Ascending aorta (tissue), 2 donors: ENCODE measurements around the gene SHLD1. TPM values are rescaled to one million over a fixed set of nuclear protein-coding genes. Genes with fewer than 3 reads are reported as not detected.

Experiments
- DNase-seq, 2 donors: peaks; one replicate each; pipeline ENCODE4 v3.0.0-alpha.2; 2019; ENCODE audit warnings: low spot score in 2 of 2
- H3K27ac ChIP-seq, 2 donors: fragments of 200-600 bp; sonication (generic); one replicate each; pipeline ENCODE4 v1.5.1; 2016 to 2017; ENCODE audit warnings: mild to moderate bottlenecking in 1 of 2
- H3K27me3 ChIP-seq: fragments of 200-600 bp; sonication (generic); one replicate; pipeline ENCODE4 v1.5.1; 2017
- H3K36me3 ChIP-seq, 2 donors: fragments of 200-600 bp; sonication (generic); one replicate each; pipeline ENCODE4 v1.5.1; 2016
- H3K4me1 ChIP-seq, 2 donors: fragments of 200-600 bp; sonication (generic); one replicate each; pipeline ENCODE4 v1.5.1; 2016 to 2017; ENCODE audit warnings: mild to moderate bottlenecking in 1 of 2
- H3K4me3 ChIP-seq, 2 donors: fragments of 200-600 bp; sonication (generic); one replicate each; pipeline ENCODE4 v1.5.1; 2016 to 2017; ENCODE audit warnings: mild to moderate bottlenecking in 1 of 2
- H3K9me3 ChIP-seq, 2 donors: fragments of 200-600 bp; sonication (generic); one replicate each; pipeline ENCODE4 v1.5.1; 2016
- CTCF ChIP-seq, 3 experiments: fragments of 200-600 bp in 2 of 3; fragments of 450-650 bp in 1 of 3; sonication (generic) in 2 of 3; IDR thresholded peaks; one replicate each; pipeline ENCODE4 v1.5.1; 2016 to 2019; ENCODE audit warnings: antibody characterized with exemption in 3 of 3, mild to moderate bottlenecking in 1 of 3, moderate library complexity in 1 of 3
- intact Hi-C: fragments of 100-400 bp; cut with DNase I; formaldehyde crosslinking; loops from one replicate; pipeline ENCODE4 v1.15.1; 2023
- total RNA-seq: library from RNA; depleted of rRNA; stranded (reverse); fragments of >200 nt; gene quantifications from one replicate; pipeline ENCODE4 v1.1.0, GENCODE V29; 2016

The SHLD1 gene
- total RNA-seq, 1 donor from 2014 or later, result not detected

GRCh38 chr20:5871459-5872410 is 121.5 kb downstream of the SHLD1 start:
- Histone ChIP-seq H3K27me3 (no peaks in the 10 kb centered on the region), H3K4me3 (no peak overlapping the region), H3K4me1 (no peaks in the 10 kb centered on the region), H3K27ac (no peak overlapping the region), H3K36me3 (no peaks in the 10 kb centered on the region), H3K9me3 (no peaks in the 10 kb centered on the region)
- no peak for DNase-seq
- TF ChIP-seq CTCF (IDR thresholded peaks at IDR 0.05), result no peak
- intact Hi-C loops, result no loop called here

GRCh38 chr20:5877128-5877527 is 126.9 kb downstream of the SHLD1 start:
- Histone ChIP-seq H3K4me3 (no peak overlapping the region), H3K27ac (no peak overlapping the region), H3K27me3 (no peaks in the 10 kb centered on the region), H3K9me3 (no peaks in the 10 kb centered on the region), H3K4me1 (no peaks in the 10 kb centered on the region), H3K36me3 (no peaks in the 10 kb centered on the region)
- DNase-seq, result no peak
- intact Hi-C loops, result no loop called here
- TF ChIP-seq CTCF (IDR thresholded peaks at IDR 0.05), result no peak

DNA sequence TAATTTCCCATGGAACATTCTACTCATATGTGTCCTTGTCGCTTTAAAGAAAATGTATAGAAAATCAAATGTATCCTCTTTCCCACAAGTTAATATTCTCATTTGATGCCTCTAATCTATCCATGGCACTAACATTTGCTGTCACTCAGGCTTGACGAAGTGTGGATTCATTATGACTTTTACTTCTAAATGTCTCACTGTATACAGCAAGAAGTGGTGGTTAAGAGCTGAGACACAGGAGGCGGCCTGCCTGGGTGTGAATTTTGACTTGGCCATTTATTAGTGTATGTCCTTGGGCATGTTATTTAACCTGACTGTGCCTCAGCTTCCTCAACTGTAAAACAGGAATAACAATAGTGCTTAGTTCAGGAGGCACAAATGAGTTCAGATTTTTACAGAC is 130.1 kb downstream of the SHLD1 start:
- Histone ChIP-seq H3K4me3 (no peak overlapping the region), H3K27me3 (no peaks in the 10 kb centered on the region), H3K9me3 (no peaks in the 10 kb centered on the region), H3K4me1 (no peaks in the 10 kb centered on the region), H3K27ac (no peak overlapping the region), H3K36me3 (no peaks in the 10 kb centered on the region)
- no peak for TF ChIP-seq CTCF (IDR thresholded peaks at IDR 0.05)
- intact Hi-C loops, result no loop called here
- DNase-seq, result no peak

- intact Hi-C loops, result no loop called here
These were observed 131.5 kb downstream of the SHLD1 start for GRCh38 chr20:5881703-5882102.

GRCh38 chr20:5882166-5882565 is 132.0 kb downstream of the SHLD1 start:
- H3K36me3 ChIP-seq, result no peaks in the 10 kb centered on the region
- no peaks in the 10 kb centered on the region for H3K9me3 ChIP-seq
- no peak overlapping the region for H3K4me3 ChIP-seq
- no peak overlapping the region for H3K27ac ChIP-seq
- H3K4me1 ChIP-seq, result no peaks in the 10 kb centered on the region
- H3K27me3 ChIP-seq, result no peaks in the 10 kb centered on the region
- intact Hi-C loops, result no loop called here
- DNase-seq, result no peak
- no peak for TF ChIP-seq CTCF (IDR thresholded peaks at IDR 0.05)

More at GRCh38 chr20:5881703-5882102, 131.5 kb downstream of the SHLD1 start:
- H3K4me1 ChIP-seq, result no peaks in the 10 kb centered on the region
- DNase-seq, result no peak
- H3K36me3 ChIP-seq, result no peaks in the 10 kb centered on the region
- no peak overlapping the region for H3K4me3 ChIP-seq
- no peak overlapping the region for H3K27ac ChIP-seq
- H3K27me3 ChIP-seq, result no peaks in the 10 kb centered on the region
- H3K9me3 ChIP-seq, result no peaks in the 10 kb centered on the region
- TF ChIP-seq CTCF (IDR thresholded peaks at IDR 0.05), result no peak
